ENCODE measurements around the gene PTPA.

The PTPA gene

DNA sequence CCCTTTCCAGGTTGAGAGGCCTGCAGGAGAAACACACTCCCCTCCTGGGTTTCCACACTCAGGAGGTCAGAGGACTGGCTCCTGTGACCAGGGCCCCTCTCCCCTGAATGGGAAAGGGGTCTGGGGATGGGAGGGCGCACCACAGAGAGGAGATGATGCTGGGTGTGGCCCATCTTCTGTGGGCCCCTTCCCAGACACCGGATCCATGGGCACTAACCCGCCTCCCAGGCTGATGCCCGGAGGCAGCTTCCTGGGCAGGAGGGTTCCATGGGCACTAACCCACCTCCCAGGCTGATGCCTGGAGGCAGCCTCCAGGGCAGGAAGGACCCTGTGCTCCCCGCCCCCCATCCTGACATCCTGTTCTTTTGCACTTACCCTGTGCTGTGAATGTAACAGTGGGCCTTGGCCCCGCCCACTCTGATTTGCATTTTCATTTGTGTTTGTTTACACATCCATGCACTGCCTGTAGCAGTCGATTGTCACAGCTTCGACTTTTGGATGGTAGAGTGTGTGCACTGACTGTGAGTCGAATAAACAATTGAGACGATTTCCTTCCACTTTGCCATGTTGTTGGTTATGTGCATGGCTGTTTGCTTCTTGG, 39.6 kb upstream of the PTPA start:
- Histone ChIP-seq H3K9me3 (replicated peaks in 1 of 2; ENCODE audit: control insufficient read depth in 2 of 2, insufficient read depth in 1 of 2, low read depth in 1 of 2, low read length in 2 of 2) (no peaks in the 10 kb centered on the region), H2AK5ac (ENCODE audit: low read depth, low read length) (no peak overlapping the region), H3K36me3 (replicated peaks in 1 of 2; ENCODE audit: control insufficient read depth in 2 of 2, insufficient read depth in 2 of 2, low read length in 2 of 2) (peaks cover 23 to 40% of the 10 kb centered on the region in 2 donors), H3K4me3 (ENCODE audit: low read length in 2 of 2) (peak overlapping the region in 1 of 2 donors; percentile 40), H2AFZ (ENCODE audit: low read length) (no peak overlapping the region), H3K9ac (ENCODE audit: low read depth, low read length, poor library complexity) (no peak overlapping the region), H2BK12ac (ENCODE audit: low read length) (no peak overlapping the region), H2BK120ac (ENCODE audit: low read depth, low read length) (no peak overlapping the region), H4K8ac (ENCODE audit: low read depth, low read length) (no peak overlapping the region), H3K79me1 (ENCODE audit: low read depth, low read length) (no peaks in the 10 kb centered on the region), H3K4me1 (ENCODE audit: control insufficient read depth in 2 of 2, insufficient read depth in 1 of 2, low read depth in 1 of 2, low read length in 2 of 2) (peaks cover 0 to 3% of the 10 kb centered on the region in 2 donors), H3K18ac (ENCODE audit: low read length) (no peak overlapping the region), H2BK15ac (ENCODE audit: low read length) (no peak overlapping the region), H3K14ac (ENCODE audit: low read length) (no peak overlapping the region), H3K27ac (replicated peaks; ENCODE audit: low read length) (no peak overlapping the region), H4K91ac (ENCODE audit: low read depth, low read length, poor library complexity) (no peak overlapping the region), H3K23ac (ENCODE audit: low read depth, low read length, poor library complexity) (no peak overlapping the region), H2BK5ac (ENCODE audit: low read length) (no peak overlapping the region), H3K4me2 (ENCODE audit: insufficient read depth, low read length, poor library complexity, severe bottlenecking) (no peak overlapping the region), H3K27me3 (ENCODE audit: control insufficient read depth in 3 of 3, insufficient read depth in 3 of 3, low read depth in 1 of 3, low read length in 3 of 3) (no peaks in the 10 kb centered on the region), H3K4ac (ENCODE audit: low read length) (no peak overlapping the region)
- no peak for DNase-seq (ENCODE audit: low spot score)
- no CpG with 5 or more reads among the region's 10 CpGs for WGBS, 2 donors (ENCODE audit: extremely low coverage in 2 of 2, insufficient read length in 2 of 2, insufficient replicate concordance in 1 of 2)

DNA sequence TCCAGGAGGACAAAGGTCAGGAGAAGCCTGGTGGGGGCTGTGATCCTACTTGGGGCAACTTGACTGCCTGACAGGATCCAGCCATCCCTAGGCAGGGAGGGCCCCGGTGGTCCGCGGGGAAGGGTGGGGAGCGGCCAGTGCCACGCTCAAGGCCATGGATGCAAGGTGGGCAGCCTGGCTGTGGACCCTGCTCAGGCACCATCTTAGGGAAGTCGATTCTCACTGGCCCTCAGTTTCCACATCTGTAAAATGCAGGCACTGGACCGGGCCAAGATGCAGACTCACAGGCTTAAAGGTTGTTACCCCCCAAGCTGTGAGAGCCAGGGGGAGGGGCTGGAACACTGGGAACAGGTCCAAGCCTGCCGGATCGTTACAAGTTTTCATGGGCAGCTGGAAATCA, 39.0 kb upstream of the PTPA start:
- H3K4me2 ChIP-seq (ENCODE audit: insufficient read depth, low read length, poor library complexity, severe bottlenecking) = no peak overlapping the region
- no peak overlapping the region for H2BK5ac ChIP-seq (ENCODE audit: low read length)
- WGBS, 2 donors (ENCODE audit: extremely low coverage in 2 of 2, insufficient read length in 2 of 2, insufficient replicate concordance in 1 of 2) = no CpG with 5 or more reads among the region's 9 CpGs

DNA sequence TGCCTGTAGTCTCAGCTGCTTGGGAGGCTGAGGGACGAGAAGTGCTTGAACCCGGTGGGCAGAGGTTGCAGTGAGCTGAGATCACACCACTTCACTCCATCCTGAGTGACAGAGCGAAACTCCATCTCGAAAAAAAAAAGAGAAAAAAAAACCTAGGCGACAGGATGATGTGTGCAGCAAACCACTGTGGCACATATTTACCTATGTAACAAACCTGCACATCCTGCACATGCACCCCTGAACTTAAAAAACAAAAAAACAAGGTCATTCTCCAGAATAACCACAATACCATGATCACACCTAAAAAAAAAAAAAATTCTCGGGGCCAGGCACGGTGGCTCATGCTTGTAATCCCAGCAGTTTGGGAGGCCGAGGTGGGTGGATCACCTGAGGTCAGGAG, 37.8 kb upstream of the PTPA start:
- no peak overlapping the region for H3K18ac ChIP-seq (ENCODE audit: low read length)
- no peak overlapping the region for H2BK5ac ChIP-seq (ENCODE audit: low read length)
- H2BK120ac ChIP-seq (ENCODE audit: low read depth, low read length) = no peak overlapping the region
- H3K4me2 ChIP-seq (ENCODE audit: insufficient read depth, low read length, poor library complexity, severe bottlenecking) = no peak overlapping the region
- no peaks in the 10 kb centered on the region for H3K9me3 ChIP-seq (replicated peaks in 1 of 2; ENCODE audit: control insufficient read depth in 2 of 2, insufficient read depth in 1 of 2, low read depth in 1 of 2, low read length in 2 of 2)
- H3K27ac ChIP-seq (replicated peaks; ENCODE audit: low read length) = no peak overlapping the region
- H3K36me3 ChIP-seq (replicated peaks in 1 of 2; ENCODE audit: control insufficient read depth in 2 of 2, insufficient read depth in 2 of 2, low read length in 2 of 2) = peaks cover 11 to 26% of the 10 kb centered on the region in 2 donors
- no peak overlapping the region for H3K4ac ChIP-seq (ENCODE audit: low read length)
- no peak overlapping the region for H3K14ac ChIP-seq (ENCODE audit: low read length)
- H2AFZ ChIP-seq (ENCODE audit: low read length) = no peak overlapping the region
- no peak overlapping the region for H2BK12ac ChIP-seq (ENCODE audit: low read length)
- no peak for DNase-seq (ENCODE audit: low spot score)
- H4K8ac ChIP-seq (ENCODE audit: low read depth, low read length) = no peak overlapping the region
- H2AK5ac ChIP-seq (ENCODE audit: low read depth, low read length) = no peak overlapping the region
- H3K4me3 ChIP-seq (ENCODE audit: low read length in 2 of 2) = no peak overlapping the region
- no peaks in the 10 kb centered on the region for H3K79me1 ChIP-seq (ENCODE audit: low read depth, low read length)
- no peaks in the 10 kb centered on the region for H3K27me3 ChIP-seq (ENCODE audit: control insufficient read depth in 3 of 3, insufficient read depth in 3 of 3, low read depth in 1 of 3, low read length in 3 of 3)
- H3K4me1 ChIP-seq (ENCODE audit: control insufficient read depth in 2 of 2, insufficient read depth in 1 of 2, low read depth in 1 of 2, low read length in 2 of 2) = peaks cover 0 to 3% of the 10 kb centered on the region in 2 donors
- H2BK15ac ChIP-seq (ENCODE audit: low read length) = no peak overlapping the region
- H4K91ac ChIP-seq (ENCODE audit: low read depth, low read length, poor library complexity) = no peak overlapping the region
- WGBS, 2 donors (ENCODE audit: extremely low coverage in 2 of 2, insufficient read length in 2 of 2, insufficient replicate concordance in 1 of 2) = no CpG with 5 or more reads among the region's 8 CpGs
- no peak overlapping the region for H3K23ac ChIP-seq (ENCODE audit: low read depth, low read length, poor library complexity)
- H3K9ac ChIP-seq (ENCODE audit: low read depth, low read length, poor library complexity) = no peak overlapping the region

More for the DNA sequence above, 39.0 kb upstream of the PTPA start:
- no peak overlapping the region for H4K8ac ChIP-seq (ENCODE audit: low read depth, low read length)
- H3K9me3 ChIP-seq (replicated peaks in 1 of 2; ENCODE audit: control insufficient read depth in 2 of 2, insufficient read depth in 1 of 2, low read depth in 1 of 2, low read length in 2 of 2) = no peaks in the 10 kb centered on the region
- no peaks in the 10 kb centered on the region for H3K79me1 ChIP-seq (ENCODE audit: low read depth, low read length)
- no peak overlapping the region for H2BK15ac ChIP-seq (ENCODE audit: low read length)
- no peak overlapping the region for H3K23ac ChIP-seq (ENCODE audit: low read depth, low read length, poor library complexity)
- H3K27me3 ChIP-seq (ENCODE audit: control insufficient read depth in 3 of 3, insufficient read depth in 3 of 3, low read depth in 1 of 3, low read length in 3 of 3) = no peaks in the 10 kb centered on the region
- H3K4ac ChIP-seq (ENCODE audit: low read length) = no peak overlapping the region
- peaks cover 23 to 39% of the 10 kb centered on the region in 2 donors for H3K36me3 ChIP-seq (replicated peaks in 1 of 2; ENCODE audit: control insufficient read depth in 2 of 2, insufficient read depth in 2 of 2, low read length in 2 of 2)
- no peak overlapping the region for H2AFZ ChIP-seq (ENCODE audit: low read length)
- peak overlapping the region; percentile 32 for H3K9ac ChIP-seq (ENCODE audit: low read depth, low read length, poor library complexity)
- H3K4me1 ChIP-seq (ENCODE audit: control insufficient read depth in 2 of 2, insufficient read depth in 1 of 2, low read depth in 1 of 2, low read length in 2 of 2) = peaks cover 0 to 3% of the 10 kb centered on the region in 2 donors
- no peak overlapping the region for H2BK12ac ChIP-seq (ENCODE audit: low read length)
- no peak overlapping the region for H3K18ac ChIP-seq (ENCODE audit: low read length)
- H3K4me3 ChIP-seq (ENCODE audit: low read length in 2 of 2) = peak overlapping the region in 1 of 2 donors; percentile 30
- no peak overlapping the region for H3K14ac ChIP-seq (ENCODE audit: low read length)
- no peak for DNase-seq (ENCODE audit: low spot score)
- H3K27ac ChIP-seq (replicated peaks; ENCODE audit: low read length) = no peak overlapping the region
- H4K91ac ChIP-seq (ENCODE audit: low read depth, low read length, poor library complexity) = no peak overlapping the region
- no peak overlapping the region for H2AK5ac ChIP-seq (ENCODE audit: low read depth, low read length)
- no peak overlapping the region for H2BK120ac ChIP-seq (ENCODE audit: low read depth, low read length)

DNA sequence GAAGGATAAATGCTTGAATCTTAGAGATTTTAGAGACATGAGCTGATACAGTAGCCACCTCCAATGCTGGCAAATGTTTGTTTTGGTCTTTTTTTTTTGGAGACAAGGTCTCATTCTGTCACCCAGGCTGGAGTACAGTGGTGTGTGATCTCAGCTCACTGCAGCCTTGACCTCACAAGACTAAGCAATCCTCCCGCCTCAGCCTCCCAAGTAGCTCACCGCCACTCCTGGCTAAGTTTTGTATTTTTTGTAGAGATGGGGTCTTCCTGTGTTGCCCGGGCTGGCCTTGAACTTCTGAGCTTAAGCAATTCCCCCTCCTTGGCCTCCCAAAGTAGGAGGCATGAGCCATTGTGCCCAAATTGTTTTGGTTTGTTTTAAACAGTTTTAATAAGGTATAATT, 37.1 kb upstream of the PTPA start:
- Histone ChIP-seq H2AK5ac (ENCODE audit: low read depth, low read length) (no peak overlapping the region), H3K79me1 (ENCODE audit: low read depth, low read length) (no peaks in the 10 kb centered on the region), H2BK120ac (ENCODE audit: low read depth, low read length) (no peak overlapping the region), H3K27ac (replicated peaks; ENCODE audit: low read length) (no peak overlapping the region), H3K23ac (ENCODE audit: low read depth, low read length, poor library complexity) (no peak overlapping the region), H3K18ac (ENCODE audit: low read length) (no peak overlapping the region), H3K4me3 (ENCODE audit: low read length in 2 of 2) (no peak overlapping the region), H3K4me1 (ENCODE audit: control insufficient read depth in 2 of 2, insufficient read depth in 1 of 2, low read depth in 1 of 2, low read length in 2 of 2) (peaks cover 0 to 3% of the 10 kb centered on the region in 2 donors), H3K14ac (ENCODE audit: low read length) (no peak overlapping the region), H2BK5ac (ENCODE audit: low read length) (no peak overlapping the region), H2AFZ (ENCODE audit: low read length) (no peak overlapping the region), H3K4me2 (ENCODE audit: insufficient read depth, low read length, poor library complexity, severe bottlenecking) (no peak overlapping the region), H3K9ac (ENCODE audit: low read depth, low read length, poor library complexity) (no peak overlapping the region), H3K36me3 (replicated peaks in 1 of 2; ENCODE audit: control insufficient read depth in 2 of 2, insufficient read depth in 2 of 2, low read length in 2 of 2) (peaks cover 6 to 20% of the 10 kb centered on the region in 2 donors), H2BK12ac (ENCODE audit: low read length) (no peak overlapping the region), H2BK15ac (ENCODE audit: low read length) (no peak overlapping the region), H3K4ac (ENCODE audit: low read length) (no peak overlapping the region), H3K27me3 (ENCODE audit: control insufficient read depth in 3 of 3, insufficient read depth in 3 of 3, low read depth in 1 of 3, low read length in 3 of 3) (no peaks in the 10 kb centered on the region), H4K91ac (ENCODE audit: low read depth, low read length, poor library complexity) (no peak overlapping the region), H3K9me3 (replicated peaks in 1 of 2; ENCODE audit: control insufficient read depth in 2 of 2, insufficient read depth in 1 of 2, low read depth in 1 of 2, low read length in 2 of 2) (no peaks in the 10 kb centered on the region), H4K8ac (ENCODE audit: low read depth, low read length) (no peak overlapping the region)
- no peak for DNase-seq (ENCODE audit: low spot score)
- no CpG with 5 or more reads among the region's 3 CpGs for WGBS, 2 donors (ENCODE audit: extremely low coverage in 2 of 2, insufficient read length in 2 of 2, insufficient replicate concordance in 1 of 2)
